GM10248 (cell line): ENCODE results near the gene SMCO1.
A peak's percentile ranks its signal among the peaks of the same experiment; 100 is the strongest.
"Not testable (repeated sequence)": the region's sequence is repeated elsewhere in the genome, so short reads cannot be mapped to it uniquely, and the experiment has no call there.

Source experiments
- CTCF ChIA-PET: fragments of 300-600 bp; sonication (Branson Sonifier 250); formaldehyde crosslinking; extraction: SDS; loops from one replicate; lab custom pipeline; 2021; ENCODE audit warnings: antibody characterized with exemption; lab: Yijun Ruan, JAX
- POLR2A ChIA-PET: fragments of 350-650 bp; sonication (Branson Sonifier 250); formaldehyde crosslinking; extraction: SDS; loops from one replicate; lab custom pipeline; 2020; ENCODE audit warnings: antibody characterized with exemption; lab: Yijun Ruan, JAX
- DNase-seq: peaks from one replicate; pipeline ENCODE4 v3.0.0; 2012; ENCODE audit errors: extremely low spot score
- CTCF ChIP-seq: IDR thresholded peaks from 2 replicates; pipeline ENCODE4 v1.5.1; 2012; ENCODE audit warnings: mild to moderate bottlenecking, low read depth; ENCODE audit errors: extremely low read depth, missing control alignments, control extremely low read depth

SMCO1 gene

GRCh38 chr3:196525141-196525540, 10.0 kb upstream of the SMCO1 start:
- CTCF ChIA-PET = interaction anchor here (1.0 to 1.2 kb wide), 4 partner anchors 20 to 44 kb away, joined by 4 to 5 read pairs (median 4); partner anchors contain the start of genes FBXO45, RNF168 and WDR53
- TF ChIP-seq CTCF = no peak
- DNase-seq = no peak
- POLR2A ChIA-PET = no interaction called here

DNA sequence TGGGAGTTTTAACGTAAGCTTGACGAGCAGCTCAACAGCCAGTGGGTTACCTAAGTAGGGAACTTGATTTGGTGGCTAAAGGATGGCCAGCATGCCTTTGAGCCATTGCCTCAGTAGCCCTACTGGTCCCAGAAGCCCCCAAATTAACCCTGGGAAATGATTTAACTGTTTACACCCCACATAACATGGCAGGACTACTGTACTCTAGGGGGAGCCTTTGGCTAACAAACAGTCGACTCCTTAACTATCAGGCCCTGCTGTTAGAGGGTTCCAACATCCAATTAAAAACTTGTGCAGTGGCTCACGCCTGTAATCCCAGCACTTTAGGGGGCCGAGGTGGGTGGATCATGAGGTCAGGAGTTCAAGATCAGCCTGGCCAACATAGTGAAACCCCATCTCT, 9.4 kb upstream of the SMCO1 start:
- ChIA-PET CTCF (interaction anchor here (1.0 to 3.0 kb wide), 6 partner anchors 21 to 270 kb away, joined by 3 to 14 read pairs (median 4); partner anchors contain the start of genes FBXO45, RNF168 and WDR53), POLR2A (no interaction called here)
- no peak for TF ChIP-seq CTCF
- no peak for DNase-seq

- no peak for TF ChIP-seq CTCF
- CTCF ChIA-PET = interaction anchor here (0.9 to 3.0 kb wide), 7 partner anchors 11 to 269 kb away, joined by 3 to 14 read pairs (median 4); no protein-coding TSS in a partner anchor
- no peak for DNase-seq
- POLR2A ChIA-PET = no interaction called here
Measured at GRCh38 chr3:196523841-196524240, 8.7 kb upstream of the SMCO1 start.

DNA sequence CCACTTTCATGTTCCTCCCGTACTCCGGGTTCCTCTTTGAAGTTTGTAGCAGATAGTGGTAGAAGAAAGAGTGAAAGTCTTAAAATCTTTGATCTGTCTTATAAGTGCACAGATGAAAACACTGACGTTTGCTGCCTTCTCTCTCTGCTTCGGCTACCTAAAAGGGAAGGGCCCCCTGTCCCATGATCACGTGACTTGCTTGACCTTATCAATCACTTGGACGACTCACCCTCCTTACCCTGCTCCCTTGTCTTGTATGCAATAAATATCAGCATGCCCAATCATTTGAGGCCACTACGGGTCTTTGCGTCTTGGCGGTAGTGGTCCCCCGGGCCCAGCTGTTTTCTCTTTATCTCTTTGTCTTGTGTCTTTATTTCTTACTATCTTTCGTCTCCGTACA, 6.1 kb upstream of the SMCO1 start:
- CTCF ChIA-PET = interaction anchor here (1.5 to 3.0 kb wide), 8 partner anchors 8 to 267 kb away, joined by 5 to 14 read pairs (median 7); partner anchors contain the start of gene RNF168
- POLR2A ChIA-PET, DNase-seq: not testable (repeated sequence)

DNA sequence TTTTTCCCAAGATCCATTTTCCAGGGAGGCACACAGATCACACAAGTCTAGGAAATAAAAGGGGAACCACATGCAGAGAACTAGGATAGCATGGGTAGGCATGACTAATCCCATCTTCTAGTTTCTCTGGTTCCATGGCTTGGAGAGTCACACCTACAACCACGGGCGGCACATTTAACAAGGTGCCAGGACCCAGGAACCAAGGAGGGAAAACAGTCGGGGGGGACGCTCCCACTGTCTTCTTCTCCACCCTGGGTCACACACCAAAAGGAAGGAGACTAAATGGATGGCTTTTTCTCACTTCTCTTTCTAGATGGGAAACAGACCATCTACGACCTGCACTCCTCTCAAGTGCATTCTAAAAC, 4.6 kb upstream of the SMCO1 start:
- POLR2A ChIA-PET = no interaction called here
- no peak for TF ChIP-seq CTCF
- no peak for DNase-seq
- CTCF ChIA-PET = interaction anchor here (0.7 to 1.5 kb wide), 4 partner anchors 9 to 265 kb away, joined by 3 to 7 read pairs (median 4); no protein-coding TSS in a partner anchor

DNA sequence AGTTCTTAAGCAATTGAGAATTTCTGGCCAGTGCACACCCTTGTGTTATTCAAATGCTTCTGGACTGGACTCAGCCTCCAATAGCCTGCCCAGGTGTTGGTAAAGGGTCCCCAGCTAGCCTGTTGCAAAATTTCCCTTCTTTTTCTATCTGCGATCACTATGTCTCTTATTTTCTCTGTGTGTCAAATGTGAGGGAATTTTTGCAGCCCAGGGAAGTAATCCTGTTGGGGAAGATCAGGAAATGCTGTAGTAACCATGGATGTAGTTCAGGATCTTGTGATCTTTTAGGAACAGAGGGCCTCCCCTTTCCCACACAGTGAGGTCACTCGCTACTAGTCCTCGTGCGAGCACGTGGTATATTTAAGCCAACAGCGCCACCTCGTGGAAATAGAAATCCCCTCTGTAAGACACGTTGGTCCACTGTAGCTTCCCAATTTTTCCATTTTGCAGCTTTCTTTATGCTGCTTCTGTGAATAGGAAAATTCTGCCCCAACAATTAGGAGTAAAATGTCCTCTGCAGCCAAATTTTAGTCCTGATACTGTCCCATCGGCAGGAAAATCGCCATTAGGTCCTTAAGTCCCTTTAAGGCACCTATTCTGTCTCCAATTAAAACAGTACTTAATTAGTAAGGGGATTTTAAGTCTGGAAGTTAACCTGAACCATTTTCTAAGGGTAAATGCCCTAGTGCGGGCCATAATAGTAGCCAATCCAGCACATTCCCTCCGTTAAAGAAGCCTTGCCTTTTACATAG, 4.0 kb upstream of the SMCO1 start:
- DNase-seq = no peak
- CTCF ChIA-PET = interaction anchor here (0.7 to 1.1 kb wide), 3 partner anchors 33 to 265 kb away, joined by 3 read pairs; no protein-coding TSS in a partner anchor
- POLR2A ChIA-PET = no interaction called here

More for the DNA sequence above, 4.0 kb upstream of the SMCO1 start:
- peak; percentile 32 for TF ChIP-seq CTCF
